Ovary (tissue), 3 donors: ENCODE results near the gene CARD6.
"Not testable (repeated sequence)": the region's sequence is repeated elsewhere in the genome, so short reads cannot be mapped to it uniquely, and the experiment has no call there.

Experiments
- POLR2A ChIP-seq: fragments of 450-650 bp; IDR thresholded peaks from one replicate; pipeline ENCODE4 v1.6.1; 2017; ENCODE audit warnings: antibody characterized with exemption, mild to moderate bottlenecking, moderate library complexity
- TF ChIP-seq, protein P1 (sequence below), 3 donors: fragments of 450-650 bp in 2 of 3; fragments of 200-600 bp in 1 of 3; IDR thresholded peaks; one replicate each; pipeline versions ENCODE4 v1.5.1 to v1.8.0; 2016 to 2022; ENCODE audit warnings: antibody characterized with exemption in 3 of 3, mild to moderate bottlenecking in 1 of 3
- donor health status: DM: no; HTN: no; CAD: no.

GRCh38 chr5:40792691-40793090 lies 48.5 kb upstream of the CARD6 start:
- TF ChIP-seq, protein P1, sequence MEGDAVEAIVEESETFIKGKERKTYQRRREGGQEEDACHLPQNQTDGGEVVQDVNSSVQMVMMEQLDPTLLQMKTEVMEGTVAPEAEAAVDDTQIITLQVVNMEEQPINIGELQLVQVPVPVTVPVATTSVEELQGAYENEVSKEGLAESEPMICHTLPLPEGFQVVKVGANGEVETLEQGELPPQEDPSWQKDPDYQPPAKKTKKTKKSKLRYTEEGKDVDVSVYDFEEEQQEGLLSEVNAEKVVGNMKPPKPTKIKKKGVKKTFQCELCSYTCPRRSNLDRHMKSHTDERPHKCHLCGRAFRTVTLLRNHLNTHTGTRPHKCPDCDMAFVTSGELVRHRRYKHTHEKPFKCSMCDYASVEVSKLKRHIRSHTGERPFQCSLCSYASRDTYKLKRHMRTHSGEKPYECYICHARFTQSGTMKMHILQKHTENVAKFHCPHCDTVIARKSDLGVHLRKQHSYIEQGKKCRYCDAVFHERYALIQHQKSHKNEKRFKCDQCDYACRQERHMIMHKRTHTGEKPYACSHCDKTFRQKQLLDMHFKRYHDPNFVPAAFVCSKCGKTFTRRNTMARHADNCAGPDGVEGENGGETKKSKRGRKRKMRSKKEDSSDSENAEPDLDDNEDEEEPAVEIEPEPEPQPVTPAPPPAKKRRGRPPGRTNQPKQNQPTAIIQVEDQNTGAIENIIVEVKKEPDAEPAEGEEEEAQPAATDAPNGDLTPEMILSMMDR (IDR thresholded peaks at IDR 0.05) = not testable (repeated sequence)
- not testable (repeated sequence) for TF ChIP-seq POLR2A
